Prostate gland (tissue), 2 donors: ENCODE data around the gene ACTL8. TPM values are rescaled to one million over a fixed set of nuclear protein-coding genes. Genes with fewer than 3 reads are reported as not detected.

ENCODE experiments used
- DNase-seq: peaks from one replicate; pipeline ENCODE4 v3.0.0-alpha.2; 2019; ENCODE audit warnings: low spot score
- H3K27ac ChIP-seq, 2 donors: fragments of 200-600 bp; sonication (generic); 2 replicates each; pipeline ENCODE4 v1.5.1; 2017 to 2019
- H3K27me3 ChIP-seq: fragments of 200-600 bp; sonication (generic); replicated peaks from 2 replicates; pipeline ENCODE4 v1.5.1; 2019; ENCODE audit not compliant: insufficient read depth
- H3K36me3 ChIP-seq, 2 donors: fragments of 200-600 bp; sonication (generic); 1 replicate in 1 of 2; 2 replicates in 1 of 2; pipeline versions ENCODE4 v1.5.1 to v1.8.1; 2017 to 2019
- H3K4me1 ChIP-seq: fragments of 200-600 bp; sonication (generic); replicated peaks from 2 replicates; pipeline ENCODE4 v1.5.1; 2019
- H3K4me3 ChIP-seq, 2 donors: fragments of 200-600 bp; sonication (generic); 2 replicates each; pipeline ENCODE4 v1.5.1; 2017 to 2019
- H3K9me3 ChIP-seq: fragments of 200-600 bp; sonication (generic); 2 replicates; pipeline ENCODE4 v1.5.1; 2017
- POLR2A ChIP-seq: fragments of 450-650 bp; IDR thresholded peaks from one replicate; pipeline ENCODE4 v1.6.1; 2016; ENCODE audit warnings: antibody characterized with exemption, mild to moderate bottlenecking
- POLR2AphosphoS5 ChIP-seq: sonication (generic); formaldehyde crosslinking; IDR thresholded peaks from one replicate; pipeline ENCODE4 v1.6.1; 2017; ENCODE audit warnings: antibody characterized with exemption
- WGBS: methylation state at CpG from one replicate; pipeline ENCODE4 v1.1.5; 2018; 5-methylcytosine and 5-hydroxymethylcytosine counted together
- intact Hi-C: fragments of 100-400 bp; cut with DNase I; formaldehyde crosslinking; loops from one replicate; pipeline ENCODE4 v1.14.2; 2022
- total RNA-seq, 2 donors: library from RNA; depleted of rRNA; stranded (reverse); fragments of >200 nt; gene quantifications; one replicate each; pipeline ENCODE4 v1.1.0, GENCODE V29; 2016
- TF ChIP-seq, protein P1 (sequence below), 4 experiments: fragments of 200-600 bp in 2 of 4; fragments of 450-650 bp in 2 of 4; sonication (generic) in 2 of 4; IDR thresholded peaks; 1 replicate in 3 of 4; 2 replicates in 1 of 4; pipeline ENCODE4 v1.5.1; 2016 to 2019; ENCODE audit warnings: antibody characterized with exemption in 4 of 4, mild to moderate bottlenecking in 2 of 4, moderate library complexity in 2 of 4

Gene ACTL8
- total RNA-seq, 2 donors from 2014 or later: 5.9 TPM; not detected in 1

GRCh38 chr1:17862121-17862520, 107.0 kb downstream of the ACTL8 start:
- H3K36me3 ChIP-seq: no peaks in the 10 kb centered on the region
- no peaks in the 10 kb centered on the region for H3K9me3 ChIP-seq
- no peaks in the 10 kb centered on the region for H3K27me3 ChIP-seq
- H3K27ac ChIP-seq: no peak overlapping the region
- no peaks in the 10 kb centered on the region for H3K4me1 ChIP-seq
- intact Hi-C loops: no loop called here
- TF ChIP-seq POLR2AphosphoS5: no peak
- TF ChIP-seq, protein P1, sequence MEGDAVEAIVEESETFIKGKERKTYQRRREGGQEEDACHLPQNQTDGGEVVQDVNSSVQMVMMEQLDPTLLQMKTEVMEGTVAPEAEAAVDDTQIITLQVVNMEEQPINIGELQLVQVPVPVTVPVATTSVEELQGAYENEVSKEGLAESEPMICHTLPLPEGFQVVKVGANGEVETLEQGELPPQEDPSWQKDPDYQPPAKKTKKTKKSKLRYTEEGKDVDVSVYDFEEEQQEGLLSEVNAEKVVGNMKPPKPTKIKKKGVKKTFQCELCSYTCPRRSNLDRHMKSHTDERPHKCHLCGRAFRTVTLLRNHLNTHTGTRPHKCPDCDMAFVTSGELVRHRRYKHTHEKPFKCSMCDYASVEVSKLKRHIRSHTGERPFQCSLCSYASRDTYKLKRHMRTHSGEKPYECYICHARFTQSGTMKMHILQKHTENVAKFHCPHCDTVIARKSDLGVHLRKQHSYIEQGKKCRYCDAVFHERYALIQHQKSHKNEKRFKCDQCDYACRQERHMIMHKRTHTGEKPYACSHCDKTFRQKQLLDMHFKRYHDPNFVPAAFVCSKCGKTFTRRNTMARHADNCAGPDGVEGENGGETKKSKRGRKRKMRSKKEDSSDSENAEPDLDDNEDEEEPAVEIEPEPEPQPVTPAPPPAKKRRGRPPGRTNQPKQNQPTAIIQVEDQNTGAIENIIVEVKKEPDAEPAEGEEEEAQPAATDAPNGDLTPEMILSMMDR (IDR thresholded peaks at IDR 0.05): no peak
- TF ChIP-seq POLR2A: no peak
- WGBS: 70% methylated on average over 2 of the region's 2 CpGs
- no peak overlapping the region for H3K4me3 ChIP-seq
- DNase-seq: no peak

- TF ChIP-seq POLR2AphosphoS5 (no peak), POLR2A (no peak)
- TF ChIP-seq, protein P1 (IDR thresholded peaks at IDR 0.05): no peak
- H3K27ac ChIP-seq: no peak overlapping the region
- WGBS: 69% methylated on average over 9 of the region's 9 CpGs
Observed at GRCh38 chr1:17865912-17866739, 111.0 kb downstream of the ACTL8 start.

DNA sequence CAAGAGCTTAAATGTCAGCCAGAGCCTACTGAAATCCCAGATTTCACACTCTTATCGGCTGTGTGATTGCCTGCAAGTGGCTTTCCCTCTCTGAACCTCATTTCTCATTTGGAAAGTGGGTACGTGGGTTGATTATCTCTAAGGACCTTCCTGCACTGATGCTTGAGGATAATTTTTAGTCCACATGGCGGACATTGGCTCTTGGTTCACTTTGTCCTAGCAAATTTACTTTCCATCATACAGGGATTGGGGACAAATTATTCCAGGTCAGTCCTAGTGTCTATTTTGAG, 111.6 kb downstream of the ACTL8 start:
- Histone ChIP-seq H3K27me3 (no peaks in the 10 kb centered on the region), H3K27ac (no peak overlapping the region), H3K4me3 (no peak overlapping the region), H3K4me1 (no peaks in the 10 kb centered on the region), H3K36me3 (no peaks in the 10 kb centered on the region), H3K9me3 (no peaks in the 10 kb centered on the region)
- no peak for DNase-seq
- WGBS: 92% methylated on average over 3 of the region's 3 CpGs
- TF ChIP-seq POLR2AphosphoS5 (no peak), POLR2A (no peak)
- TF ChIP-seq, protein P1 (IDR thresholded peaks at IDR 0.05): no peak
- intact Hi-C loops: no loop called here

More at GRCh38 chr1:17865912-17866739, 111.0 kb downstream of the ACTL8 start:
- no peaks in the 10 kb centered on the region for H3K9me3 ChIP-seq
- H3K4me3 ChIP-seq: no peak overlapping the region
- no peak for DNase-seq
- no peaks in the 10 kb centered on the region for H3K36me3 ChIP-seq
- intact Hi-C loops: no loop called here
- no peaks in the 10 kb centered on the region for H3K4me1 ChIP-seq
- H3K27me3 ChIP-seq: no peaks in the 10 kb centered on the region

DNA sequence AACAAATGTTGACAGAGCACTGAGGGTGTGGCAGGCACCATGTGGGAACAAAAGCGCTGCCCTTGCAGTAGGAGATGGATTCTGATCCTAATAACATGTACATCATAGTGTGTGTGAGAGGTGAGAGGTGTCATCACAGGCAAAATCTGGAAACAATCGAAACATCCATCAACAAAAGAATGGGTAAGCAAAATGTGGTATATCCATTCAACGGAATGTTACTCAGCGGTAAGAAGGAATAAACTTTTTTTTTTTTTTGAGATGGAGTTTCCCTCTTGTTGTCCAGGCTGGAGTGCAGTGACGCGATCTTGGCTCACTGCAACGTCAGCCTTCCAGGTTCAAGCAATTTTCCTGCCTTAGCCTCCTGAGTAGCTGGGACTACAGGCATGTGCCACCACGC, 112.3 kb downstream of the ACTL8 start:
- DNase-seq: no peak
- Histone ChIP-seq H3K27me3 (no peaks in the 10 kb centered on the region), H3K27ac (no peak overlapping the region), H3K36me3 (no peaks in the 10 kb centered on the region), H3K4me1 (no peaks in the 10 kb centered on the region), H3K9me3 (no peaks in the 10 kb centered on the region), H3K4me3 (no peak overlapping the region)
- intact Hi-C loops: no loop called here
- TF ChIP-seq POLR2AphosphoS5 (no peak), POLR2A (no peak)
- TF ChIP-seq, protein P1 (IDR thresholded peaks at IDR 0.05): no peak
- 94% methylated on average over 8 of the region's 8 CpGs for WGBS

GRCh38 chr1:17869815-17870214, 114.7 kb downstream of the ACTL8 start:
- H3K27me3 ChIP-seq: no peaks in the 10 kb centered on the region
- no peaks in the 10 kb centered on the region for H3K4me1 ChIP-seq
- 60% methylated on average over 3 of the region's 3 CpGs for WGBS
- no peak for DNase-seq
- intact Hi-C loops: no loop called here
- no peaks in the 10 kb centered on the region for H3K36me3 ChIP-seq
- H3K9me3 ChIP-seq: no peaks in the 10 kb centered on the region
- TF ChIP-seq, protein P1 (IDR thresholded peaks at IDR 0.05): no peak
- TF ChIP-seq POLR2AphosphoS5 (no peak), POLR2A (no peak)
- H3K4me3 ChIP-seq: no peak overlapping the region
- H3K27ac ChIP-seq: no peak overlapping the region
